Measurements from ENCODE around the gene ZSCAN21.
"Not testable (repeated sequence)": the region's sequence is repeated elsewhere in the genome, so short reads cannot be mapped to it uniquely, and the experiment has no call there.

The ZSCAN21 gene

DNA sequence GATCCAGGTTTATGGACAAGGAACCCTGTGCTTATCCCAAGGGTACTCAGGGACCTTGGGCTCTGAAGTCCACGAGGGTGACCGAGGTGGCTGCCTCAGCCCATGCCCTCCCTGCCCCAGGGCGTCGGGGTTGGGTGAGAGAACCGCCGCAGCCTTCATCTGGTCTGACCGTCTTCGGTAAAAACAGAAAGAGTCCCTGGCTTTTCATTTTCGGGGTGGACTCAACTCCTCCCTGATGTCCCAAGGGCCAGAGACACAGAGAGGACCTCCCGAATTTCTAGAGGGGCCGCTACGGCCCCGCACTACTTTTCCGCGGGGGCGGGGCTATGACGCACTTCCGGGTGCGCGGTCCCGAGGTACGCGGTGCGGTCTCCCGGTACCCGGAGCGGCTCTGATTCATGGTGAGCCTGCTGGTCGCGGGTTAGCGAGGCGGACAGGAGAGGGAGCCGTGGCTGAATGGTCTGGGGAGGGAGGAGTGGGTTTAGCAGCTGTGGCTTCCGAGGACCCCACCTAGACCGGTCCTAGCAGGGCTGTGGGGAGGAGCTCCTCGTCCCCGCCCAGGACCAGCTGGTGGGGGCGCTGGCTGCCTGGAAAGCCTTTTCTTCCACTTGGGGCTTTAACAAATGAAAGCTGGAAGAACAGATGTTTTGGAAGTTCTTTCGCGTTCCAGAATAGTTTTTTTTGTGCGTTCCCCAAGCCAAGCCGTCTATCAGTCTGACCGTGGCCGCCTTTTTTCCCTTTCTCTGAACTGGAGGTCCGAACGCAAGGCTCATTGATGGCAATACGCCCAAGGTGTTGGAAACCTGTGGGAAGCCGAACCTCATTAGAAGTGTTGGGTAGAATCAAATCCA lies at the start of gene ZSCAN21:
TSS of gene ZSCAN21 (plus strand) at position 334 of the 851 bp plus-strand sequence. CDS start 7,233 bp downstream, outside the sequence.
- H3K4me3 Mint-ChIP-seq: peak within 1 kb of the TSS; percentile 90
- H3K9me3 Mint-ChIP-seq: no peaks in the 10 kb centered on the region
- no peaks in the 10 kb centered on the region for H3K36me3 Mint-ChIP-seq (ENCODE audit: low read depth)
- H3K27ac Mint-ChIP-seq: peak within 1 kb of the TSS; percentile 90
- H3K4me1 Mint-ChIP-seq (ENCODE audit: low read depth): peaks cover 13% of the 10 kb centered on the region
- no peaks in the 10 kb centered on the region for H3K27me3 Mint-ChIP-seq (ENCODE audit: low read depth)

DNA sequence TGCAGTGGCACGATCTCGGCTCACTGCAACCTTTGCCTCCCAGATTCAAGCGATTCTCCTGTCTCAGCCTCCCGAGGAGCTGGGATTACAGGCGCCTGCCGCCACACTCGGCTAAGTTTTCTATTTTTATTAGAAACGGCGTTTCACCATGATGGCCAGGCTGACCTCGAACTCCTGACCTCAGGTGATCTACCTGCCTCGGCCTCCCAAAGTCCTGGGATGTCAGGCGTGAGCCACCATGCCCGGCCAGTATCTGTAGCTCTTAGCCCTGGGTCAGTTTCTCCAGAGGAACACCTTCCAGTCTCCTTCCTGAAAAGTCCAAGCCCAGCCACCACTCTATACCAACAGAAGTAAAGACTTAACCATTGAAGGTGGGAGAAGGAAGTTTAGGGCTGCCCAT lies 49.3 kb upstream of the ZSCAN21 start:
- H3K27me3 Mint-ChIP-seq (ENCODE audit: low read depth): peaks cover 9% of the 10 kb centered on the region
- no peak overlapping the region for H3K4me3 Mint-ChIP-seq
- H3K36me3 Mint-ChIP-seq (ENCODE audit: low read depth): peaks cover 5% of the 10 kb centered on the region
- H3K9me3 Mint-ChIP-seq: no peaks in the 10 kb centered on the region
- no peak overlapping the region for H3K27ac Mint-ChIP-seq
- H3K4me1 Mint-ChIP-seq (ENCODE audit: low read depth): peaks cover 16% of the 10 kb centered on the region

DNA sequence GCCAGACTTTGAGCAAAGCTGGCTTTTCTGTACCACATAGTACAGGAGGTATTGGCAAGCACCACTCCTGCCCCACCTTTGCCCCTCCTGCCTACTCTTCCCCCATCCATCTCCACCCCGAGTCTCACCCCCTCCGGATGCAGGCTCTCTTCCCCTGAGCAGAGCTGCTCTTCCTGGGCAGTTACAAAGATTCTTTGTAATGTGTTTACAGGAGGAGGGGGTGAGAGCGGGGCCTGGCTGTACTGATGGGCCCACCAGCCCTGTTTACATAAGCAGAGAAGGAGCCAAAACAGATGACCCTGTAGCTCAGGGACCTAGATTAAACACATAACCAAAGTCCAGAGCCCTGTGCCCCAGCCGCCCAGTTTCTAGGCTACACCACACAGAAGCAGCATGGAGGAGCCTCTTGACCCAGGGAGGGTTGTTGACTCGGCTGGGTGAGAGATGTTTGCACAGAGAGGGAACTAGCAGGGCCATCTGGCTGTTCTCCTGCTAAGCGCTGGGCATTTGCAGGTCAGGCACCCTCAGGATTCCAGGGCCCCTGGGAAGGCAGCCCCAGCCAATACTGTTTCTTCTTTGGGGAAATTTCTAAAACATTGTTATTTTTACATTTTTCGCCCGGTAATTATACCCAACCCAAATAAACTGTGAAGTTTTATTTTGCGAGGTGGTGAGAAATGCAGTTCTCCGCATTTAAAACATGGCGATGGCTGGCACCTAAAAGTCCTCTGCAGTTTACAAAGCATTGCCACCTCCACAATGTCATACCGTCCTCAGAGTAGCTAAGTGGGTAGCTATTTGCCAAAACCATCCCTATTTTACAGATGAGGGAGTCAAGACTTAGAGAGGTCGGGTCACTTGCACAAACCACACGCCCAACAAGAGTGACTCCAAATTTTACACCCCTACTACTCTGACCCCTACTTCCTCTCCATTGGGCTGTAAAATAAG lies 45.6 kb upstream of the ZSCAN21 start:
- Mint-ChIP-seq H3K36me3 (ENCODE audit: low read depth) (no peaks in the 10 kb centered on the region), H3K4me3 (no peak overlapping the region), H3K9me3 (no peaks in the 10 kb centered on the region), H3K4me1 (ENCODE audit: low read depth) (peaks cover 7% of the 10 kb centered on the region), H3K27me3 (ENCODE audit: low read depth) (no peaks in the 10 kb centered on the region), H3K27ac (no peak overlapping the region)

DNA sequence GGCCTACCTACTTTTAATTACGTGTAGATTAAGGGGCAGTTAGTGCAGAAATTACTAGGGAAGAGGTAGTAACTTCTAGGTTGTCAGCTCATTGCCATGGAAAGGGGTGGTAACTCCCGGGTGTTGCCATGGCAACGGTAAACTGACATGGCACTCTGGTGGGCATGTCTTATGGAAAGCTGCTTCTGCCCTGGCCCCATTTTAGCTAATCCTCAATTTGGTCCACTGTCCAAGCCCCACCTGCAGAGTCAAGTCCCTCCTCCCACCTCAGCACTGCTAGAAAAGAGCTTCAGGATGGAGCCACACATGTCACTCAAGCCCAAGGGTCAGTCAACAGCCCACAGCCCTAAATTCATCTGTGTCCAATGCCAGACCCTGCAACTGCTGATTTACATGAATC lies 41.7 kb upstream of the ZSCAN21 start:
- no peaks in the 10 kb centered on the region for H3K27me3 Mint-ChIP-seq (ENCODE audit: low read depth)
- H3K4me1 Mint-ChIP-seq (ENCODE audit: low read depth): peaks cover 7% of the 10 kb centered on the region
- no peaks in the 10 kb centered on the region for H3K9me3 Mint-ChIP-seq
- no peaks in the 10 kb centered on the region for H3K36me3 Mint-ChIP-seq (ENCODE audit: low read depth)
- no peak overlapping the region for H3K4me3 Mint-ChIP-seq
- no peak overlapping the region for H3K27ac Mint-ChIP-seq

DNA sequence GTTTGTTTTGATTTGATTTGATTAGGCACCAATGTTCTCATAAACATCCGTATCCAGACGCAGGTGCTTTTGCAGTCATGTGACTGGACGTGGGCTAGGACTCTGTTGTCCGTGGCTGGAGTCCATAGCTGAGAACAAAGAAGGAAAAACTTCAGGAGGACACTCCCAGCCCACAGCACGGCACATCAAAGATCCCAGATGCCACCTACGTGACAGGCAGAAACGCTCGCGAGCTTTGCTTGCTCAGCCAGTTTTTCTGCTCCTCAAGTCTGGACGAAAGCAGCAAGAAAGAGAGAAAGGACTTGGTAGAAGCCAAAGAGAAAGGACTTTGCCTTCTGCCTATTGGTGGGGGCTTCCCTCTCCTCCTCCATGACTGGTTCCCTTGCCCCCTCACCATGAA lies 41.0 kb upstream of the ZSCAN21 start:
- Mint-ChIP-seq H3K4me1 (ENCODE audit: low read depth) (peaks cover 10% of the 10 kb centered on the region), H3K27me3 (ENCODE audit: low read depth) (no peaks in the 10 kb centered on the region), H3K4me3 (no peak overlapping the region), H3K36me3 (ENCODE audit: low read depth) (no peaks in the 10 kb centered on the region), H3K9me3 (no peaks in the 10 kb centered on the region), H3K27ac (no peak overlapping the region)

DNA sequence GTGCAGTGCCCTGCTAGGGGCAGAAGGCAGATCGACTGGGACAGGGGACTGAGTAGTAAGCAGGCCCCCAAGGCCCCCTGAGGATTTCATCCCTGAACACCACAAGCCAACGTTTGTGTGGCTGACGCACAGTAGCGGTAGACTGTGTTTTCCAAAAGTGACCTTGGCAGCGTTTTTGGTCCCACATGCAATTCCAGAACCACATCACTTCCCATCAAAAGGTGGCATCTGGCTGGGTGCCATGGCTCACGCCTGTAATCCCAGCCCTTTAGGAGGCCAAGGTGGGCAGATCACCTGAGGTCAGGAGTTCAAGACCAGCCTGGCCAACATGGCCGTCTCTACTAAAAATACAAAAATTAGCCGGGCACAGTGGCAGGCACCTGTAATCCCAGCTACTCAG lies 39.6 kb upstream of the ZSCAN21 start:
- not testable (repeated sequence) for H3K4me3 Mint-ChIP-seq; H3K27ac Mint-ChIP-seq; H3K36me3 Mint-ChIP-seq (ENCODE audit: low read depth); H3K27me3 Mint-ChIP-seq (ENCODE audit: low read depth); H3K9me3 Mint-ChIP-seq
- H3K4me1 Mint-ChIP-seq (ENCODE audit: low read depth): peaks cover 12% of the 10 kb centered on the region

DNA sequence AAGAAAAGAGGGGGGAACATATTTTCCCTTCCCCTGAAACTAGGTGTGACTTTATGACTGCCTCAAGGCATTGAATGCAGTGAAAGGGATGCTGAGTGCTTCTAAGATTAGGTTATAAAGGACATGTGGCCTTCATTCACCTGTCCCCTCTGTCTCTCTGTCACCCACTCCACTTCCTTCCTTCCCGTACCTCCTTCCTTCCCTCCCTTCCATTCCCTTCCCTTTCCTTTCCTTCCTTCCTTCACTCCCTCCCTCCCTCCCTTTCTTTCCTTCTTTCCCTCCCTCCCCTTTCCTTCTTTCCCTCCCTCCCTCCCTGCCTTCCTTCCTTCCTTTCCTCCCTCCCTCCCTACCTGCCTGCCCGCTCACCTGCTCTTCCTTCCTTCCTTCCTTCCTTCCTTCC lies 38.7 kb upstream of the ZSCAN21 start:
- H3K27me3 Mint-ChIP-seq (ENCODE audit: low read depth): no peaks in the 10 kb centered on the region
- H3K9me3 Mint-ChIP-seq: no peaks in the 10 kb centered on the region
- H3K36me3 Mint-ChIP-seq (ENCODE audit: low read depth): no peaks in the 10 kb centered on the region
- peaks cover 16% of the 10 kb centered on the region for H3K4me1 Mint-ChIP-seq (ENCODE audit: low read depth)
- H3K27ac Mint-ChIP-seq: no peak overlapping the region
- H3K4me3 Mint-ChIP-seq: no peak overlapping the region

DNA sequence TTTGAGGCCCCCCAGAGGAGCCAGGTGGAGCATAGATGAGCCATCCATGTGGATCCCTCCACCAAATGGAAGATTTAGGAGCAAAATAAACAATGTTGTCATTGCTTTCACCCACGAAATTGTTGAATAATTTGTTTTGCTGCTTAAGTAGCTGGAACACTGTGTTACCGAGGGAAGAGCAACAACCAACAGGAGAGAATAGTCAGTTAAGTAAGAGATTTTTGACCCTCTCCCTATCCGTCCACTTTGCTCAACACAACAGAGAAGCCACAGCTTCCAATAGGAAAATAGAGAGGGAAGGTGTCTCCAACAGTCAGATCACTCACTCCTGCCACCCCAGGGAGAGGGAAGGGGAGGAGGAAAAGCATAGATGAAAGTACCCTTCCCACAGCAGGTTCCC lies 38.1 kb upstream of the ZSCAN21 start:
- H3K9me3 Mint-ChIP-seq: no peaks in the 10 kb centered on the region
- H3K4me1 Mint-ChIP-seq (ENCODE audit: low read depth): peaks cover 22% of the 10 kb centered on the region
- no peak overlapping the region for H3K4me3 Mint-ChIP-seq
- H3K27ac Mint-ChIP-seq: no peak overlapping the region
- H3K36me3 Mint-ChIP-seq (ENCODE audit: low read depth): peaks cover 2% of the 10 kb centered on the region
- H3K27me3 Mint-ChIP-seq (ENCODE audit: low read depth): no peaks in the 10 kb centered on the region

DNA sequence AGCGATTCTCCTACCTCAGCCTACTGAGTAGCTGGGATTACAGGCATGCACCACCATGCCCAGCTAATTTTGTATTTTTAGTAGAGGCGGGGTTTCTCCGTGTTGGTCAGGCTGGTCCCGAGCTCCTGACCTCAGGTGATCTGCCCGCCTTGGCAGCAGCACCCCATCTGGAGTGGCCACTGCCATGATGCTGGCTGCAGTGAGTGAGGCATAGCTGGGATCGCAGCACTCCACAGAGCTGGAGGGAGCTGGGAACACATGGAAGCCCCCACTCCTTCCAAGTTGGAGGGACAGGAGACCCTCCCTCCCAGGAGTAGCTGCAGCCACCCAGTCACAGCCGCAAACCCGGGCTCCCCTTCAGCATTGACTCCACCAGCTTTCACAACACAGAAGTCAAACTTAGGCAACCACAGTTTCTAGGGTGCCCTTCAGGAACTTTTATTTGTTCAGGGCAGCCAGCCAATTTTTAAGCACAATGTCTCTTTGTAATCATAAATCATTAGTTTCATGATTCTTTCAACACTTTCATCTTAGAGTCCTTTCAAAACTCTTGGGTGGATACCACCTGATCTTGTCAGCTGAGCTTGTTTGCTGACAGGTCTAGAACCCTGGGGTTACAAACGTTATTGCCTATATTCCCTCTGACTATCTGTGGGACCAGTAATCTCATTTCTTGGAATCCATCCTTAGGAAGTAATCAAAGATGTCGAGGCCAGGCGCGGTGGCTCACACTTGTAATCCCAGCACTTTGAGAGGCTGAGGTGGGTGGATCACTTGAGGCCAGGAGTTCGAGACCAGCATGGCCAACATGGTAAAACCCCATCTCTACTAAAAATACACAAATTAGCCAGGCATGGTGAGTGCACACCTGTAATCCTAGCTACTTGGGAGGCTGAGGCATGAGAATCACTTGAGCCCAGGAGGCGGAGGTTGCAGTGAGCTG lies 36.9 kb upstream of the ZSCAN21 start:
- not testable (repeated sequence) for H3K27ac Mint-ChIP-seq; H3K4me3 Mint-ChIP-seq; H3K27me3 Mint-ChIP-seq (ENCODE audit: low read depth); H3K9me3 Mint-ChIP-seq; H3K36me3 Mint-ChIP-seq (ENCODE audit: low read depth)
- H3K4me1 Mint-ChIP-seq (ENCODE audit: low read depth): peaks cover 21% of the 10 kb centered on the region

DNA sequence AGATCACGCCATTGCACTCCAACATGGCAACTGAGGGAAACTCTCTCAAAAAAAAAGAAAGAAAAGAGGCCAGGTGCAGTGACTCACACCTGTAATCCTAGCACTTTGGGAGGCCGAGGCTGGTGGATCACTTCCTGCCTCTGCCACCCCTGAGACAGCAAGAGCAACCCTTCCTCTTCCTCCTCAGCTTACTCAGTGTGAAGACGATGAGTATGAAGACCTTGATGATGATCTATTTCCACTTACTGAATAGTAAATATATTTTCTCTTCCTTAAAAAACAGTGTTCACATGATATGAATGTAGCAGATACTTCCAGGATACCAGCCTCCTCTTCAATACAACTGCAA lies 36.3 kb upstream of the ZSCAN21 start:
- peak overlapping the region; percentile 39 for H3K27ac Mint-ChIP-seq
- H3K9me3 Mint-ChIP-seq: no peaks in the 10 kb centered on the region
- peaks cover 6% of the 10 kb centered on the region for H3K36me3 Mint-ChIP-seq (ENCODE audit: low read depth)
- no peak overlapping the region for H3K4me3 Mint-ChIP-seq
- H3K27me3 Mint-ChIP-seq (ENCODE audit: low read depth): no peaks in the 10 kb centered on the region
- H3K4me1 Mint-ChIP-seq (ENCODE audit: low read depth): peaks cover 24% of the 10 kb centered on the region

DNA sequence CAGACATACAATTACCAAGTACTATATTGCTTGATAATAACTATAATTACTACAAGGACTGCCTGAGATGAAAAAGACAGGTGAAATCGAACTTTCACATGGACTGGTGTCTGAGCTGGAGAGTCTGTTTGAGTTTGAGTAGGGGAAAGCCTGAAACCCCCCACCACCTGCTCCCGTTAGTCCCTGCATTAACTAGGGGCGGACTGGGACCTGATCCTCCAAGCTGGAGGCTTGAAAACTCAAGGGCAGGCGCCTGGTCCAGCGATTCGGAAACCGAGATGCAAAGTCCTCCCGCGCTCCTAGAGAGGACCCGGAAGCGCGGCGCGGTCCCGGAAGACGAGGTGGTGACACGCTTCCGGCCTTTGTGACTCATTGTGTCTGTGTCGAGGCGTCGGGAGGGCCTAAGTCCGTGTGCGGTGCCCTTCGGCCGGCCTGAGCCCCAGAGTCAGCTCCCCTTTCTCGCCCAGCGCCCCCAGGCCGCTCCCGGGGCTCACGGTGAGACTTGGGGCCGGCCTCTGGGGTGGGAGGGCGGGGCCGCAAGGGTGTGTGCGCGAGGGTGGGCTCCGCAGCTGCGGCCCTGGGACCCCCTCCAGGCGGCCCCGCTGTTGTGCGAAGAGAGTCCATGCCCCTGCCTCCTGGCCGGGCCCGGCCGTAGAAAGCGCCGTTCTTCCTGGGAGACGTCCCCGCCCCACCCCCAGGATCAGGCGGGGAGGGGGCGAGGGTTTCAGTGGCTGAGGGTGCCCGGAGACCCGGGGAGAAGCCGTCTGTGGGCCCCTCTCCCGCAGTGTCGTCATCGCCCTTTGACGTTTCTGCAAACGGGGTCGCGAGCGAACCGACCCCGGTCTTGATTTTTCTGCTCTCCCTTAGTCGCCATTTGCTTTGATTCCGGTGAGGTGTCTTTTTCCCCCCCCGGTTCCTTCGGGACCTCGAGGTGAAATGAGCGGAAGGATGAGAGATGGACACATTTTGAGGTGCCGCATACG lies 34.1 kb upstream of the ZSCAN21 start, which contains the start of gene ZKSCAN1:
TSS of gene ZKSCAN1 (plus strand) at position 365 of the 983 bp plus-strand sequence. CDS start 7,911 bp downstream, outside the sequence.
- Mint-ChIP-seq H3K36me3 (ENCODE audit: low read depth) (peaks cover 11% of the 10 kb centered on the region), H3K27me3 (ENCODE audit: low read depth) (no peaks in the 10 kb centered on the region), H3K4me3 (peak within 1 kb of the TSS; percentile 93), H3K4me1 (ENCODE audit: low read depth) (peaks cover 31% of the 10 kb centered on the region), H3K27ac (peak within 1 kb of the TSS; percentile 90), H3K9me3 (no peaks in the 10 kb centered on the region)

DNA sequence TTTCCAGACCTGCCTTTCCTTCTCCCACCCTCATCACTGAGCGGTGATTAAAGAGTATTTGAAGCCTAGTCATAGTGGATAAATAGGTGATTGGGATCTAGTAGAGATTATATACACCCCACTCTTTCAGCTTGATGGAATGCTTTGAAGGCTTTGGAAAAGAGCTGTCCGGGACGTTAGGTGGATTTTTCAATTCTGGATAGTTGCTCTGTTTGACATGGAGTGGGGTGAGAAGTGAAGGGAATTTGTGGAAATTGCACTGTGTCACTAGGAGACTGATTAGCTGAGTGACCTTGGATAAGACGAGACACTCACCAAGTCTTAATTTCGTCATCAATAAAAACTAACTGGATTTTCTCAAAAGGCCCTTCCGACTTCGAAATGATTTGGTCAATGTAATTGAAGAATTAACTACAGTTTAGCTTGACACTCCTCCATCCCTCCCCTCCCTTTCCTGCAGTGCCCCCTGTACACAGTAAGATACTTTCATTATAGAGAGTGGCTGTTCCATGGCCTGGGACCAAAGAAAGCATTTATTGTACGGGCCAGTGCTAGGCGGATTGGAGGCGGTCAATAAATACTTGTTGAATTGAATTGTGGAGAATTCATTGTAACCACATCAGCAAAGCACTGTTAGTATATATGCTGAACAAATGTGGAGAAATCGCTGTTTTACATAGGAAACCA lies 33.2 kb upstream of the ZSCAN21 start:
- Mint-ChIP-seq H3K27ac (peak overlapping the region; percentile 90), H3K27me3 (ENCODE audit: low read depth) (no peaks in the 10 kb centered on the region), H3K4me3 (peak overlapping the region; percentile 93), H3K36me3 (ENCODE audit: low read depth) (peaks cover 13% of the 10 kb centered on the region), H3K4me1 (ENCODE audit: low read depth) (peaks cover 35% of the 10 kb centered on the region), H3K9me3 (no peaks in the 10 kb centered on the region)

DNA sequence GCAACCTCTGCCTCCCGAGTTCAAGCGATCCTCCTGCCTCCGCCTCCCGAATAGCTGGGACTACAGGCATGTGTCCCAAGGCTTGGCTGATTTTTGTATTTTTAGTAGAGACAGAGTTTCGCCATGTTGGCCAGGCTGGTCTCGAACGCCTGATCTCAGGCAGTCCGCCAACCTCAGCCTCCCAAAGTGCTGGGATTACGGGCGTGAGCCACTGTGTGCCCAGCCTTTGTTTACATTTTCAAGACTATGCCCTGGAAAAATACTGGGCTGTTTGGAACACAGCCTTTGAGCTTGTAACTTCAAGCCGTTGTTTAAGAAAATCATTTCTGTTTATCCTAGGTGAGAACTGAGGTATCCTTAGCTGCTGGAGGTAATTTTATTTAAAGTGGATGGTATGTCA lies 32.3 kb upstream of the ZSCAN21 start:
- no peaks in the 10 kb centered on the region for H3K9me3 Mint-ChIP-seq
- no peak overlapping the region for H3K27ac Mint-ChIP-seq
- H3K27me3 Mint-ChIP-seq (ENCODE audit: low read depth): no peaks in the 10 kb centered on the region
- H3K36me3 Mint-ChIP-seq (ENCODE audit: low read depth): peaks cover 18% of the 10 kb centered on the region
- no peak overlapping the region for H3K4me3 Mint-ChIP-seq
- H3K4me1 Mint-ChIP-seq (ENCODE audit: low read depth): peaks cover 42% of the 10 kb centered on the region
